Cardiac muscle cell (in vitro differentiated cells and primary cell): ENCODE results near the gene EP400. TPM values are rescaled to one million over a fixed set of nuclear protein-coding genes. Genes with fewer than 3 reads are reported as not detected.

Experiments
- DNase-seq, 2 donors: peaks; one replicate each; pipeline versions ENCODE4 v3.0.0 to v3.0.0-alpha.2; 2010 to 2017; ENCODE audit warnings: low read depth in 1 of 2, low spot score in 1 of 2
- H3K27ac ChIP-seq: fragments of 200-600 bp; sonication (generic); 2 replicates; pipeline ENCODE4 v1.5.1; 2016
- H3K27me3 ChIP-seq: fragments of 200-600 bp; sonication (generic); 2 replicates; pipeline ENCODE4 v1.6.0; 2016; ENCODE audit warnings: control low read depth
- H3K36me3 ChIP-seq: fragments of 200-600 bp; sonication (generic); 2 replicates; pipeline ENCODE4 v1.5.1; 2016; ENCODE audit warnings: control low read depth
- H3K4me1 ChIP-seq: fragments of 200-600 bp; sonication (generic); 2 replicates; pipeline ENCODE4 v1.8.1; 2017; ENCODE audit warnings: low read depth, mild to moderate bottlenecking, mixed run types
- H3K4me3 ChIP-seq: fragments of 200-600 bp; sonication (generic); 2 replicates; pipeline ENCODE4 v1.5.1; 2016; ENCODE audit warnings: mild to moderate bottlenecking
- H3K9me3 ChIP-seq: fragments of 200-600 bp; sonication (generic); 2 replicates; pipeline ENCODE4 v1.5.1; 2017; ENCODE audit warnings: low read depth, mild to moderate bottlenecking, control low read depth
- CTCF ChIP-seq: IDR thresholded peaks from 2 replicates; pipeline ENCODE4 v1.5.1; 2012; ENCODE audit warnings: low read depth, mild to moderate bottlenecking, low read length
- polyA plus RNA-seq: library from polyadenylated mRNA; unstranded; fragments of >200 nt; fragmentation: Nextera tagmentation; extraction: Ambion mirVana; gene quantifications from 2 replicates; pipeline ENCODE4 v1.2.1, GENCODE V29; 2016
- total RNA-seq: library from RNA; depleted of rRNA; stranded (reverse); fragments of >200 nt; gene quantifications from 2 replicates; pipeline ENCODE4 v1.2.3, GENCODE V29; 2016

Gene EP400
- total and polyA plus RNA-seq, 2 experiments from 2014 or later: 14.6 to 28.4 TPM

- H3K27me3 ChIP-seq: no peaks in the 10 kb centered on the region
- no peaks in the 10 kb centered on the region for H3K4me1 ChIP-seq
- no peak for DNase-seq
- H3K4me3 ChIP-seq: no peak overlapping the region
- H3K27ac ChIP-seq: no peak overlapping the region
- H3K36me3 ChIP-seq: peaks cover 23% of the 10 kb centered on the region
- TF ChIP-seq CTCF: no peak
- H3K9me3 ChIP-seq: no peaks in the 10 kb centered on the region
Measured at GRCh38 chr12:132129007-132129406, 179.3 kb downstream of the EP400 start.

- no peaks in the 10 kb centered on the region for H3K27me3 ChIP-seq
- DNase-seq: no peak
Measured at GRCh38 chr12:132130690-132131089, 180.9 kb downstream of the EP400 start.

More at GRCh38 chr12:132130690-132131089, 180.9 kb downstream of the EP400 start:
- Histone ChIP-seq H3K4me1 (no peaks in the 10 kb centered on the region), H3K9me3 (no peaks in the 10 kb centered on the region), H3K36me3 (peaks cover 18% of the 10 kb centered on the region), H3K4me3 (no peak overlapping the region), H3K27ac (no peak overlapping the region)
- TF ChIP-seq CTCF: no peak

Other genes with a start within 250 kb of the EP400 start
- gene SFSWAP, start 238.9 kb upstream of the EP400 start, total RNA-seq: 29.8 and 44.8 TPM in 2 replicates
- 24.1 and 29.9 TPM in 2 replicates for gene SFSWAP, start 238.9 kb upstream of the EP400 start, polyA plus RNA-seq
- gene MMP17, start 121.5 kb upstream of the EP400 start, total RNA-seq: not detected in 2 replicates
- gene MMP17, start 121.5 kb upstream of the EP400 start, polyA plus RNA-seq: 0.71 TPM in 1 of 2 replicates, not detected in the other
- gene ULK1, start 55.3 kb upstream of the EP400 start, total RNA-seq: 17.8 and 27.6 TPM in 2 replicates
- gene ULK1, start 55.3 kb upstream of the EP400 start, polyA plus RNA-seq: 14.2 and 16.2 TPM in 2 replicates
- gene PUS1, start 20.7 kb upstream of the EP400 start, total RNA-seq: 7.2 and 7.4 TPM in 2 replicates
- 7.6 and 10.4 TPM in 2 replicates for gene PUS1, start 20.7 kb upstream of the EP400 start, polyA plus RNA-seq
- 15.6 and 16.0 TPM in 2 replicates for gene DDX51, start 194.4 kb downstream of the EP400 start, total RNA-seq
- gene DDX51, start 194.4 kb downstream of the EP400 start, polyA plus RNA-seq: 22.9 and 29.6 TPM in 2 replicates
- 17.1 and 20.5 TPM in 2 replicates for gene NOC4L, start 194.5 kb downstream of the EP400 start, total RNA-seq
- 33.1 TPM in 2 replicates for gene NOC4L, start 194.5 kb downstream of the EP400 start, polyA plus RNA-seq